ENCODE data around the gene ZPR1. TPM values are rescaled to one million over a fixed set of nuclear protein-coding genes. Genes with fewer than 3 reads are reported as not detected.
A peak's percentile ranks its signal among the peaks of the same experiment; 100 is the strongest.

ZPR1 gene
- total and polyA plus RNA-seq, 2 experiments from 2014 or later: 30.8 to 76.8 TPM

- H3K79me2 ChIP-seq (ENCODE audit: insufficient read depth): no peaks in the 10 kb centered on the region
- H2AFZ ChIP-seq: no peak overlapping the region
- H3K9ac ChIP-seq: no peak overlapping the region
- H3K9me3 ChIP-seq (ENCODE audit: low read depth): no peaks in the 10 kb centered on the region
- 75% methylated on average over 12 to 13 of the region's 13 CpGs for WGBS, 2 experiments (ENCODE audit: low coverage in 1 of 2, low lambda C conversion rate in 2 of 2, missing lambda C conversion rate in 2 of 2)
- in situ Hi-C loops (cut with MboI): no loop called here
- H3F3A ChIP-seq (ENCODE audit: insufficient read depth): no peaks in the 10 kb centered on the region
- TF ChIP-seq EZH2 (IDR thresholded peaks at IDR 0.05; ENCODE audit: insufficient read depth, poor library complexity, severe bottlenecking) (no peak), EZH2phosphoT487 (IDR thresholded peaks at IDR 0.05; ENCODE audit: insufficient read depth, low read depth) (no peak)
- no peak overlapping the region for H3K27ac ChIP-seq
- no peak overlapping the region for H3K4me3 ChIP-seq
- DNase-seq: no peak
- peaks cover 5% of the 10 kb centered on the region; the same call in 1 of the 2 replicates for H3K4me1 ChIP-seq (ENCODE audit: insufficient read depth)
- no peaks in the 10 kb centered on the region for H3K9me2 ChIP-seq (ENCODE audit: insufficient read depth)
- no peaks in the 10 kb centered on the region for H3K27me3 ChIP-seq (replicated peaks; ENCODE audit: insufficient read depth)
- H3K36me3 ChIP-seq (ENCODE audit: low read depth): no peaks in the 10 kb centered on the region
- H3K4me2 ChIP-seq (ENCODE audit: unreplicated experiment): no peak overlapping the region
- no peaks in the 10 kb centered on the region for H4K20me1 ChIP-seq (ENCODE audit: insufficient read depth)
Measured at GRCh38 chr11:116832350-116833290, 44.8 kb upstream of the ZPR1 start.

- H3K27me3 ChIP-seq (replicated peaks; ENCODE audit: insufficient read depth): no peaks in the 10 kb centered on the region
- H3K4me1 ChIP-seq (ENCODE audit: insufficient read depth): peaks cover 5% of the 10 kb centered on the region; the same call in 1 of the 2 replicates
- no peak overlapping the region for H3K9ac ChIP-seq
- no peak overlapping the region for H3K4me3 ChIP-seq
- no peaks in the 10 kb centered on the region for H4K20me1 ChIP-seq (ENCODE audit: insufficient read depth)
- no peaks in the 10 kb centered on the region for H3K79me2 ChIP-seq (ENCODE audit: insufficient read depth)
- H3K36me3 ChIP-seq (ENCODE audit: low read depth): no peaks in the 10 kb centered on the region
- H2AFZ ChIP-seq: no peak overlapping the region
- TF ChIP-seq EZH2 (IDR thresholded peaks at IDR 0.05; ENCODE audit: insufficient read depth, poor library complexity, severe bottlenecking): no peak
- no peak for TF ChIP-seq EZH2phosphoT487 (IDR thresholded peaks at IDR 0.05; ENCODE audit: insufficient read depth, low read depth)
- H3F3A ChIP-seq (ENCODE audit: insufficient read depth): no peaks in the 10 kb centered on the region
- no peaks in the 10 kb centered on the region for H3K9me3 ChIP-seq (ENCODE audit: low read depth)
- H3K9me2 ChIP-seq (ENCODE audit: insufficient read depth): no peaks in the 10 kb centered on the region
- H3K27ac ChIP-seq: no peak overlapping the region
- DNase-seq: no peak
- WGBS, 2 experiments (ENCODE audit: low coverage in 1 of 2, low lambda C conversion rate in 2 of 2, missing lambda C conversion rate in 2 of 2): 85 to 89% methylated on average over 7 of the region's 7 CpGs
- H3K4me2 ChIP-seq (ENCODE audit: unreplicated experiment): no peak overlapping the region
- in situ Hi-C loops (cut with MboI): no loop called here
Measured at GRCh38 chr11:116831790-116832349, 44.0 kb upstream of the ZPR1 start.

- TF ChIP-seq EZH2phosphoT487 (IDR thresholded peaks at IDR 0.05; ENCODE audit: insufficient read depth, low read depth): no peak
- no peaks in the 10 kb centered on the region for H3K79me2 ChIP-seq (ENCODE audit: insufficient read depth)
- no peaks in the 10 kb centered on the region for H3K27me3 ChIP-seq (replicated peaks; ENCODE audit: insufficient read depth)
- DNase-seq: no peak
- no peak overlapping the region for H3K4me2 ChIP-seq (ENCODE audit: unreplicated experiment)
- no peaks in the 10 kb centered on the region for H3K9me2 ChIP-seq (ENCODE audit: insufficient read depth)
- H2AFZ ChIP-seq: no peak overlapping the region
- no peaks in the 10 kb centered on the region for H4K20me1 ChIP-seq (ENCODE audit: insufficient read depth)
- WGBS, 2 experiments (ENCODE audit: low coverage in 1 of 2, low lambda C conversion rate in 2 of 2, missing lambda C conversion rate in 2 of 2): 90 to 97% methylated on average over 12 to 17 of the region's 17 CpGs
- 0 out of 2 replicates have a peak, but pooled peaks cover 2% of the 10 kb centered on the region for H3K4me1 ChIP-seq (ENCODE audit: insufficient read depth)
- no peak overlapping the region for H3K27ac ChIP-seq
- no peak overlapping the region for H3K4me3 ChIP-seq
- H3F3A ChIP-seq (ENCODE audit: insufficient read depth): no peaks in the 10 kb centered on the region
- in situ Hi-C loops (cut with MboI): no loop called here
- no peaks in the 10 kb centered on the region for H3K36me3 ChIP-seq (ENCODE audit: low read depth)
- no peak overlapping the region for H3K9ac ChIP-seq
- no peaks in the 10 kb centered on the region for H3K9me3 ChIP-seq (ENCODE audit: low read depth)
Measured at GRCh38 chr11:116830184-116830912, 42.5 kb upstream of the ZPR1 start.

- no peak for TF ChIP-seq EZH2phosphoT487 (IDR thresholded peaks at IDR 0.05; ENCODE audit: insufficient read depth, low read depth)
- TF ChIP-seq EZH2 (IDR thresholded peaks at IDR 0.05; ENCODE audit: insufficient read depth, poor library complexity, severe bottlenecking): no peak
- H3K4me2 ChIP-seq (ENCODE audit: unreplicated experiment): no peak within 1 kb of the TSS
- no peaks in the 10 kb centered on the region for H3K27me3 ChIP-seq (replicated peaks; ENCODE audit: insufficient read depth)
- no peaks in the 10 kb centered on the region for H3K4me1 ChIP-seq (ENCODE audit: insufficient read depth)
- H2AFZ ChIP-seq: no peak within 1 kb of the TSS
- H3K4me3 ChIP-seq: no peak within 1 kb of the TSS
- WGBS, 2 experiments (ENCODE audit: low coverage in 1 of 2, low lambda C conversion rate in 2 of 2, missing lambda C conversion rate in 2 of 2): 67 to 72% methylated on average over 9 of the region's 9 CpGs
- no peaks in the 10 kb centered on the region for H3K79me2 ChIP-seq (ENCODE audit: insufficient read depth)
- peak; percentile 61 for DNase-seq
- H3K27ac ChIP-seq: no peak within 1 kb of the TSS
- no peak within 1 kb of the TSS for H3K9ac ChIP-seq
- no peaks in the 10 kb centered on the region for H4K20me1 ChIP-seq (ENCODE audit: insufficient read depth)
- H3K9me2 ChIP-seq (ENCODE audit: insufficient read depth): no peaks in the 10 kb centered on the region
- H3K9me3 ChIP-seq (ENCODE audit: low read depth): no peaks in the 10 kb centered on the region
- H3F3A ChIP-seq (ENCODE audit: insufficient read depth): no peaks in the 10 kb centered on the region
- no peaks in the 10 kb centered on the region for H3K36me3 ChIP-seq (ENCODE audit: low read depth)
- in situ Hi-C loops (cut with MboI): no loop called here
Measured at GRCh38 chr11:116829525-116830183, 41.8 kb upstream of the ZPR1 start, which contains the start of gene APOC3. APOC3 (plus strand) TSS chr11:116829907; CDS start chr11:116830583, 676 bp downstream.
